NT2/D1 (cell line): ENCODE measurements around the gene KPNA1.

ENCODE experiments used
- SUZ12 ChIP-seq: IDR thresholded peaks from 2 replicates; pipeline ENCODE4 v1.6.1; 2011; ENCODE audit not compliant: insufficient read length, insufficient read depth; ENCODE audit errors: extremely low read depth
- YY1 ChIP-seq: IDR thresholded peaks from 2 replicates; pipeline ENCODE4 v1.6.1; 2011; ENCODE audit not compliant: insufficient read length, insufficient read depth
- ZNF274 ChIP-seq: IDR thresholded peaks from 2 replicates; pipeline ENCODE4 v1.6.1; 2011; ENCODE audit warnings: mild to moderate bottlenecking, low read depth, low read length

- TF ChIP-seq ZNF274: no peak
- no peak for TF ChIP-seq SUZ12
- no peak for TF ChIP-seq YY1
Measured at GRCh38 chr3:122510878-122511535, 3.7 kb downstream of the KPNA1 start.
